Uterus (tissue), 2 donors: ENCODE measurements around the gene SESTD1.

Experiments used
- CTCF ChIP-seq, 4 experiments: fragments of 200-600 bp in 2 of 4; fragments of 450-650 bp in 2 of 4; sonication (generic) in 2 of 4; IDR thresholded peaks; one replicate each; pipeline ENCODE4 v1.5.1; 2016 to 2019; ENCODE audit warnings: antibody characterized with exemption in 4 of 4, mild to moderate bottlenecking in 2 of 4, moderate library complexity in 1 of 4
- POLR2A ChIP-seq, 2 donors: fragments of 450-650 bp; IDR thresholded peaks; one replicate each; pipeline ENCODE4 v1.6.1; 2016; ENCODE audit warnings: antibody characterized with exemption in 2 of 2, mild to moderate bottlenecking in 1 of 2, moderate library complexity in 1 of 2

GRCh38 chr2:179304424-179304823, 39.8 kb upstream of the SESTD1 start:
- no peak for TF ChIP-seq CTCF (IDR thresholded peaks at IDR 0.05)
- no peak for TF ChIP-seq POLR2A (IDR thresholded peaks at IDR 0.05)
